Fibroblast of the aortic adventitia (primary cell): ENCODE results near the gene OOSP1. TPM values are rescaled to one million over a fixed set of nuclear protein-coding genes. Genes with fewer than 3 reads are reported as not detected.

Experiments used
- DNase-seq: peaks from one replicate; pipeline ENCODE4 v3.0.0-alpha.2; 2010; ENCODE audit warnings: low read depth
- H3K4me3 ChIP-seq: 2 replicates; pipeline ENCODE4 v1.5.1; 2011; ENCODE audit warnings: low read depth, mild to moderate bottlenecking, control low read depth, low read length, moderate library complexity
- CTCF ChIP-seq: IDR thresholded peaks from 2 replicates; pipeline ENCODE4 v1.5.1; 2011; ENCODE audit warnings: mild to moderate bottlenecking, low read length, control low read depth, inconsistent platforms; ENCODE audit not compliant: insufficient read depth
- total RNA-seq: library from RNA; depleted of rRNA; stranded (reverse); fragments of >200 nt; gene quantifications from 2 replicates; pipeline ENCODE4 v1.2.3, GENCODE V29; 2012; ENCODE audit warnings: low replicate concordance

Gene OOSP1
- total RNA-seq, 1 donor, result not detected

- TF ChIP-seq CTCF, result no peak
- DNase-seq, result no peak
- no peak overlapping the region for H3K4me3 ChIP-seq
These were observed 16.1 kb downstream of the OOSP1 start for GRCh38 chr11:59954219-59954847.

GRCh38 chr11:59957094-59957493 lies 18.9 kb downstream of the OOSP1 start:
- DNase-seq, result no peak
- no peak for TF ChIP-seq CTCF
- H3K4me3 ChIP-seq, result no peak overlapping the region

- no peak for DNase-seq
- no peak overlapping the region for H3K4me3 ChIP-seq
- no peak for TF ChIP-seq CTCF
These were observed 22.5 kb downstream of the OOSP1 start for GRCh38 chr11:59960502-59961381.

GRCh38 chr11:59962107-59962482 lies 23.9 kb downstream of the OOSP1 start:
- no peak for TF ChIP-seq CTCF
- no peak for DNase-seq
- no peak overlapping the region for H3K4me3 ChIP-seq

- DNase-seq, result no peak
- no peak within 1 kb of the TSS for H3K4me3 ChIP-seq
- TF ChIP-seq CTCF, result no peak
These were observed 25.5 kb downstream of the OOSP1 start, which contains the start of gene OOSP4A for GRCh38 chr11:59963733-59964132. Gene OOSP4A (plus strand): TSS chr11:59964033. CDS start chr11:59964033, 0 bp downstream.

GRCh38 chr11:59965424-59965823 lies 27.2 kb downstream of the OOSP1 start:
- TF ChIP-seq CTCF, result no peak
- DNase-seq, result no peak
- no peak overlapping the region for H3K4me3 ChIP-seq
